CD8-positive, alpha-beta memory T cell (primary cell): ENCODE measurements around the gene CNKSR1. TPM values are rescaled to one million over a fixed set of nuclear protein-coding genes. Genes with fewer than 3 reads are reported as not detected.

Source experiments
- CTCF ChIA-PET: fragments of 350-600 bp; sonication (Branson Sonifier 250); formaldehyde crosslinking; loops from one replicate; lab custom pipeline; 2021; ENCODE audit warnings: antibody characterized with exemption; lab: Charles Lee
- POLR2A ChIA-PET: fragments of 350-600 bp; sonication (Branson Sonifier 250); formaldehyde crosslinking; loops from one replicate; lab custom pipeline; 2021; ENCODE audit warnings: antibody characterized with exemption; lab: Charles Lee
- DNase-seq, 5 donors: peaks; one replicate each; pipeline versions ENCODE4 v3.0.0 to v3.0.0-alpha.2; 2020 to 2022; ENCODE audit warnings: mixed read lengths in 1 of 5
- H3K27ac ChIP-seq: one replicate; pipeline ENCODE4 v1.7.0; 2013; ENCODE audit warnings: low read depth, mild to moderate bottlenecking, low read length, moderate library complexity
- H3K27me3 ChIP-seq: 2 replicates; pipeline ENCODE4 v1.7.0; 2013; ENCODE audit warnings: low read length, mild to moderate bottlenecking; ENCODE audit not compliant: insufficient read depth, poor library complexity, severe bottlenecking
- H3K36me3 ChIP-seq: 2 replicates; pipeline ENCODE4 v1.7.0; 2013; ENCODE audit warnings: mild to moderate bottlenecking, low read length, moderate library complexity; ENCODE audit not compliant: insufficient read depth
- H3K4me1 ChIP-seq: 2 replicates; pipeline ENCODE4 v1.7.0; 2013; ENCODE audit warnings: mild to moderate bottlenecking, low read length, moderate library complexity; ENCODE audit not compliant: insufficient read depth
- H3K4me3 ChIP-seq: 2 replicates; pipeline ENCODE4 v1.7.0; 2013; ENCODE audit warnings: mild to moderate bottlenecking, low read length
- H3K9me3 ChIP-seq: 2 replicates; pipeline ENCODE4 v1.7.0; 2013; ENCODE audit warnings: mild to moderate bottlenecking, low read length
- H3K27ac Mint-ChIP-seq, 8 donors: one replicate each; pipeline ENCODE4 v1.8.0; 2020 to 2021; ENCODE audit warnings: mixed read lengths in 8 of 8, mild to moderate bottlenecking in 6 of 8, inconsistent platforms in 3 of 8, moderate library complexity in 3 of 8
- H3K27me3 Mint-ChIP-seq, 2 donors: one replicate each; pipeline ENCODE4 v1.8.0; 2020 to 2021; ENCODE audit warnings: mixed read lengths in 2 of 2, mild to moderate bottlenecking in 1 of 2, moderate library complexity in 1 of 2
- H3K36me3 Mint-ChIP-seq, 3 donors: one replicate each; pipeline ENCODE4 v1.8.0; 2020 to 2021; ENCODE audit warnings: mixed read lengths in 3 of 3, inconsistent platforms in 1 of 3, mild to moderate bottlenecking in 1 of 3
- H3K4me1 Mint-ChIP-seq, 3 donors: one replicate each; pipeline ENCODE4 v1.8.0; 2020 to 2021; ENCODE audit warnings: mixed read lengths in 3 of 3, inconsistent platforms in 1 of 3, mild to moderate bottlenecking in 1 of 3
- H3K4me3 Mint-ChIP-seq, 7 donors: one replicate each; pipeline ENCODE4 v1.8.0; 2020 to 2021; ENCODE audit warnings: mixed read lengths in 7 of 7, mild to moderate bottlenecking in 6 of 7, moderate library complexity in 4 of 7, inconsistent platforms in 2 of 7
- H3K9me3 Mint-ChIP-seq, 5 donors: one replicate each; pipeline ENCODE4 v1.8.0; 2020 to 2022; ENCODE audit warnings: mixed read lengths in 5 of 5, mild to moderate bottlenecking in 3 of 5, moderate library complexity in 2 of 5, inconsistent platforms in 1 of 5
- polyA plus RNA-seq: library from polyadenylated mRNA; unstranded; fragments of 300-500 nt; fragmentation: Illumina TruSeq; gene quantifications from one replicate; pipeline ENCODE4 v1.2.3, GENCODE V29; 2021
- total RNA-seq, 2 experiments: library from RNA; stranded (reverse); gene quantifications; one replicate each; pipeline ENCODE4 v1.2.3, GENCODE V29; 2021

The CNKSR1 gene
- total and polyA plus RNA-seq, 3 experiments from 2014 or later: 0.37 to 0.86 TPM; not detected in 1

DNA sequence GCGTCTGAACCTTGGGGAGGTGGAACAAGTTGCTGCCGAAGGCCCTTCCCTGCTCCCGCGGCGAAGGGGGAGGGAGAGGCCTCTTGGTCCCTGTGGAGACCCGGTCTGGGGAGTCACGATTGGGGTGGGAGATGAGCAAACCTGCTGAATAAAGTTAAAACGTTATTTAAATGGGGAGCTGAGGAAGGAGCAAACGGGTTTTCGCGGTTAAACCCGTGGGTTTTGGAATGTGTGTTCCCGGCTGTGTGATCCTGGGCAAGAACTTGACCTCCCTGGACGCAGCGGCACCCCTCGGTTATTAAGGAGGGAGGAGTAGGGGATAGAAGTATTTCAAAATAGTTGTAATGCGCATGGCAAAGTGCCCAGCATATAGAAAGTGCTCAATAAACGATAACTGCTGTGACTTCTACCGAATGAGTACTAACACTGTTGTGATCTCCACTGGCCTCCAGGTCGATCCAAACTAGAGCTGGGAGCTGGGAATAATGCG, 15.0 kb upstream of the CNKSR1 start:
- Histone ChIP-seq H3K27ac (no peak overlapping the region), H3K4me3 (peak overlapping the region; percentile 26), H3K36me3 (no peaks in the 10 kb centered on the region), H3K9me3 (no peaks in the 10 kb centered on the region), H3K27me3 (peaks cover 13% of the 10 kb centered on the region), H3K4me1 (peaks cover 16% of the 10 kb centered on the region)
- H3K9me3 Mint-ChIP-seq: peaks cover 0 to 4% (median 0%) of the 10 kb centered on the region in 5 donors
- ChIA-PET POLR2A (no interaction called here), CTCF (interaction anchor here (1.0 to 1.6 kb wide), 4 partner anchors 17 to 267 kb away, joined by 3 to 5 read pairs (median 4); no protein-coding TSS in a partner anchor)
- no peak for DNase-seq
- H3K4me1 Mint-ChIP-seq: peaks cover 13 to 24% (median 18%) of the 10 kb centered on the region in 3 donors
- H3K27ac Mint-ChIP-seq: no peak overlapping the region
- peak overlapping the region; percentile 16 to 76 (median 44) for H3K4me3 Mint-ChIP-seq
- H3K27me3 Mint-ChIP-seq: peaks cover 39 to 42% of the 10 kb centered on the region in 2 donors
- H3K36me3 Mint-ChIP-seq: no peaks in the 10 kb centered on the region

GRCh38 chr1:26163684-26164035, 13.6 kb upstream of the CNKSR1 start:
- peaks cover 13% of the 10 kb centered on the region for H3K27me3 ChIP-seq
- Mint-ChIP-seq H3K27me3 (peaks cover 28 to 30% of the 10 kb centered on the region in 2 donors), H3K9me3 (peaks cover 0 to 2% (median 0%) of the 10 kb centered on the region in 5 donors), H3K4me1 (peaks cover 13 to 24% (median 18%) of the 10 kb centered on the region in 3 donors), H3K36me3 (no peaks in the 10 kb centered on the region), H3K4me3 (peak overlapping the region in 6 of 7 donors; percentile 18 to 55 (median 32)), H3K27ac (no peak overlapping the region)
- ChIA-PET POLR2A (no interaction called here), CTCF (interaction anchor here (0.8 to 1.6 kb wide), 9 partner anchors 10 to 158 kb away, joined by 3 to 6 read pairs (median 3); partner anchors contain the start of gene CEP85)
- H3K4me3 ChIP-seq: peak overlapping the region; percentile 50
- H3K36me3 ChIP-seq: no peaks in the 10 kb centered on the region
- no peak for DNase-seq
- H3K4me1 ChIP-seq: peaks cover 16% of the 10 kb centered on the region
- no peak overlapping the region for H3K27ac ChIP-seq
- H3K9me3 ChIP-seq: no peaks in the 10 kb centered on the region

- Mint-ChIP-seq H3K27ac (no peak overlapping the region), H3K9me3 (peaks cover 0 to under 1% (median 0%) of the 10 kb centered on the region in 5 donors), H3K4me3 (peak overlapping the region; percentile 18 to 72 (median 54)), H3K4me1 (peaks cover 15 to 27% (median 20%) of the 10 kb centered on the region in 3 donors), H3K36me3 (no peaks in the 10 kb centered on the region), H3K27me3 (peaks cover 23 to 24% of the 10 kb centered on the region in 2 donors)
- peaks cover 18% of the 10 kb centered on the region for H3K4me1 ChIP-seq
- H3K36me3 ChIP-seq: no peaks in the 10 kb centered on the region
- peaks cover 10% of the 10 kb centered on the region for H3K27me3 ChIP-seq
- POLR2A ChIA-PET: no interaction called here
- H3K27ac ChIP-seq: no peak overlapping the region
- CTCF ChIA-PET: interaction anchor here (0.8 to 1.7 kb wide), 10 partner anchors 10 to 253 kb away, joined by 3 to 6 read pairs (median 4); partner anchors contain the start of gene CEP85
- H3K9me3 ChIP-seq: no peaks in the 10 kb centered on the region
- peak; percentile 39 to 60 (median 42) for DNase-seq
- peak overlapping the region; percentile 50 for H3K4me3 ChIP-seq
Observed at GRCh38 chr1:26164036-26164860, 13.0 kb upstream of the CNKSR1 start.

DNA sequence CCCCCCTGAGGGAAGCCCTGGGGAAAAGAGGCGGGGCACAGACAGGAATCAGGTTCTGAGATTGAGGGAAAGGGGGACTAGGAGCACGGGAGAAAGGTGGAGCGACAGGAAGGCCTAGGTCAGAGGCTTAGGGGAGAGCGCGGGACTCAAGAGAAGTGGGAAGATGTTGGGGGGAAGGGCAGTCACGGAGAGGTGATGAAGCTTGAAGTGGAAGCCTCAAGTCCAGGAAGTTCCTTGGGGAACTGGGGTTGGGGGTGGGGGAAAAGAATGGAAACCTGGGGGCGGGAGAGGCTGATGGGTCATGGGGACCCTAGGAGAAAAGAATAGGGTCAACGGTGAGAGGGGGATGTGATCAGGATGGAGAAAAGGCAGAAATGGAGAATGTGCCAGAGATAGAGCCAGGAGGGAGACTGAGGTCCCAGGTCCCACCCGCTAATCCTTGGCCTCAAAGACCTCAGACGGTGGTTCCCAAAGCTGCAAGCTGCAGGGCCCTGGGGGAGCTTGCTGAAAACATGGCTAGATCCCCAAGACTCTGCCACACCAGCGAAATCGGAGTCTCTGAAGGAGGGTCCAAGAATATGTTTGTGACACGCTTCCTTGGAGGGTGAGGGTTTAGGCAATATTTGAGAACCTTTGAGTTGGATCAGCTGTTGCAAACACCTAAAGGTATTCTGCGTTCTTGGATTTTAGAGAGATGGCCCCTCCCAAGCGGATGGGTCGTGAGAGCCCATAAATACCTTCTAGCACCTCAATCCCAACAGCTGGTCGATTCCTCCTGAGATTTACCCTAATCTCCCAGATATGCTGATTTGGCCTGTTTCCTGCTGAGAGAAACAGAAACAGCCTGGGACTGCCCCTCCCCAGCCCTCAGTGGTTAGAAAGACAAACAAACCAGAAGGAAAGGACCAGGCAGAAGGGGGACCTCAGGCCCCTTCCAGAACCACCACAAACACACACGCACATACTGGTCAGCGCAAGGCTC, 12.1 kb upstream of the CNKSR1 start:
- Mint-ChIP-seq H3K36me3 (peaks cover 0 to 4% (median 0%) of the 10 kb centered on the region in 3 donors), H3K27ac (no peak overlapping the region), H3K9me3 (no peaks in the 10 kb centered on the region), H3K4me3 (peak overlapping the region; percentile 28 to 72 (median 54)), H3K4me1 (peaks cover 15 to 30% (median 22%) of the 10 kb centered on the region in 3 donors), H3K27me3 (peaks cover 16 to 19% of the 10 kb centered on the region in 2 donors)
- Histone ChIP-seq H3K4me3 (no peak overlapping the region), H3K9me3 (no peaks in the 10 kb centered on the region), H3K4me1 (peaks cover 22% of the 10 kb centered on the region), H3K27me3 (peaks cover 8% of the 10 kb centered on the region), H3K27ac (no peak overlapping the region), H3K36me3 (no peaks in the 10 kb centered on the region)
- ChIA-PET CTCF (interaction anchor here (1.0 to 1.8 kb wide), 4 partner anchors 20 to 252 kb away, joined by 3 to 7 read pairs (median 4); partner anchors contain the start of gene CEP85), POLR2A (no interaction called here)
- DNase-seq: no peak

DNA sequence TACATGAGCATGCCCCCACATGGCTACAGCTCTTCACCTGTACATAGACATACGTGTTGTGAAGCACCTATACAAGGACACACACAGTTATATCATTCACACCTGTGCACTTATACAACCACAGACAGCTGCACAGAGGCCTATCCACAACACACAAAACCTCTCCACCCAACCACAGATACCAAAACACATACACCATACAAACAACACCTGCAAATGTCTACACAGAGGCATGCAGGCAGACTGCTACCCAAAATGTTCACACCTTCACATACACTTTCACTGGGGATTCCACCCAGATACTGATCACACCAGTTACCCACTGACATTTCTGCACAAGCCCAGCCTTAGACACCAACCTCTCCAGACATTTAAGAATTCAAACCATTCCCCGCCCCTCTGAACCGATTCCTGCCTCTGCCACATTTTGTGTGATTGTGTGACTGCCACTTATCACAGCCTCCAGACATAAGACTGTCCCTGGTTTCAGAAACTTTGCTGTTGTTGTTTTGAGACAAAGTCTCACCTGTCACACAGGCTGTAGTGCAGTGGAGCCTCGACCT, 10.5 kb upstream of the CNKSR1 start:
- Mint-ChIP-seq H3K36me3 (peaks cover 0 to 6% (median 0%) of the 10 kb centered on the region in 3 donors), H3K4me3 (peak overlapping the region in 2 of 7 donors; percentile 2 to 66), H3K4me1 (peaks cover 19 to 41% (median 31%) of the 10 kb centered on the region in 3 donors), H3K27ac (peak overlapping the region in 3 of 8 donors; percentile 5 to 47 (median 6)), H3K9me3 (no peaks in the 10 kb centered on the region), H3K27me3 (peaks cover 10% of the 10 kb centered on the region in 2 donors)
- ChIA-PET POLR2A (interaction anchor here (0.6 kb wide), 1 partner anchor 34 kb away, joined by 3 read pairs; no protein-coding TSS in a partner anchor), CTCF (interaction anchor here (1.3 to 8.2 kb wide), 2 partner anchors 22 to 67 kb away, joined by 3 to 87 read pairs; partner anchors contain the start of gene CEP85)
- no peaks in the 10 kb centered on the region for H3K9me3 ChIP-seq
- no peak for DNase-seq
- no peak overlapping the region for H3K27ac ChIP-seq
- no peaks in the 10 kb centered on the region for H3K36me3 ChIP-seq
- H3K27me3 ChIP-seq: peaks cover 8% of the 10 kb centered on the region
- peaks cover 32% of the 10 kb centered on the region for H3K4me1 ChIP-seq
- no peak overlapping the region for H3K4me3 ChIP-seq

- H3K27ac ChIP-seq: peak within 1 kb of the TSS; percentile 86
- ChIA-PET CTCF (interaction anchor here (0.9 to 8.2 kb wide), 11 partner anchors 11 to 246 kb away, joined by 3 to 87 read pairs (median 7); partner anchors contain the start of genes CD52 and CEP85), POLR2A (no interaction called here)
- H3K27me3 ChIP-seq: no peaks in the 10 kb centered on the region
- H3K27ac Mint-ChIP-seq: peak within 1 kb of the TSS; percentile 39 to 97 (median 85)
- peaks cover 26% of the 10 kb centered on the region for H3K4me1 ChIP-seq
- no peaks in the 10 kb centered on the region for H3K9me3 ChIP-seq
- peak within 1 kb of the TSS; percentile 68 for H3K4me3 ChIP-seq
- no peaks in the 10 kb centered on the region for H3K9me3 Mint-ChIP-seq
- no peak for DNase-seq
- H3K4me1 Mint-ChIP-seq: peaks cover 15 to 33% (median 26%) of the 10 kb centered on the region in 3 donors
- peaks cover 2 to 6% of the 10 kb centered on the region in 2 donors for H3K27me3 Mint-ChIP-seq
- no peaks in the 10 kb centered on the region for H3K36me3 ChIP-seq
- H3K4me3 Mint-ChIP-seq: peak within 1 kb of the TSS; percentile 86 to 95 (median 88)
- peaks cover 0 to 6% (median 0%) of the 10 kb centered on the region in 3 donors for H3K36me3 Mint-ChIP-seq
Observed at GRCh38 chr1:26168410-26169197, 8.7 kb upstream of the CNKSR1 start, which contains the start of gene C1orf232. Gene C1orf232 (minus strand): TSS chr1:26168963. CDS start chr1:26168499, 464 bp downstream.
